ENCODE data around the gene LILRA5. TPM values are rescaled to one million over a fixed set of nuclear protein-coding genes. Genes with fewer than 3 reads are reported as not detected.
"Not testable (repeated sequence)": the region's sequence is repeated elsewhere in the genome, so short reads cannot be mapped to it uniquely, and the experiment has no call there.

Gene LILRA5
- polyA plus RNA-seq, 1 donor: 1.9 TPM

GRCh38 chr19:54285427-54286056, 27.4 kb downstream of the LILRA5 start:
- H3K27ac ChIP-seq (ENCODE audit: low read length); H3K27me3 ChIP-seq (ENCODE audit: control insufficient read depth, insufficient read depth, low read length); H3K36me3 ChIP-seq (ENCODE audit: control insufficient read depth, insufficient read depth, low read length); H3K4me3 ChIP-seq (ENCODE audit: low read length); H3K9me3 ChIP-seq (ENCODE audit: control insufficient read depth, low read depth, low read length); H3K4me1 ChIP-seq (ENCODE audit: control insufficient read depth, insufficient read depth, low read length); DNase-seq: not testable (repeated sequence)
- WGBS (ENCODE audit: insufficient coverage, low lambda C conversion rate): no CpG with 5 or more reads among the region's 12 CpGs

GRCh38 chr19:54282686-54283470, 30.1 kb downstream of the LILRA5 start:
- Histone ChIP-seq H3K27ac (ENCODE audit: low read length) (no peak overlapping the region), H3K27me3 (ENCODE audit: control insufficient read depth, insufficient read depth, low read length) (no peaks in the 10 kb centered on the region), H3K4me3 (ENCODE audit: low read length) (no peak overlapping the region)

GRCh38 chr19:54281729-54282075, 31.3 kb downstream of the LILRA5 start:
- no CpG with 5 or more reads among the region's 5 CpGs for WGBS (ENCODE audit: insufficient coverage, low lambda C conversion rate)
- not testable (repeated sequence) for DNase-seq; H3K27me3 ChIP-seq (ENCODE audit: control insufficient read depth, insufficient read depth, low read length)

More at GRCh38 chr19:54282686-54283470, 30.1 kb downstream of the LILRA5 start:
- no peaks in the 10 kb centered on the region for H3K36me3 ChIP-seq (ENCODE audit: control insufficient read depth, insufficient read depth, low read length)
- no peak for DNase-seq
- no peaks in the 10 kb centered on the region for H3K4me1 ChIP-seq (ENCODE audit: control insufficient read depth, insufficient read depth, low read length)
- no peaks in the 10 kb centered on the region for H3K9me3 ChIP-seq (ENCODE audit: control insufficient read depth, low read depth, low read length)
- WGBS (ENCODE audit: insufficient coverage, low lambda C conversion rate): no CpG with 5 or more reads among the region's 9 CpGs

GRCh38 chr19:54281007-54281728, 31.8 kb downstream of the LILRA5 start, which contains the start of gene LILRB2:
TSS of gene LILRB2 (minus strand) at chr19:54281110. CDS start at chr19:54280496, 614 bp downstream.
- H3K27ac ChIP-seq (ENCODE audit: low read length): no peak within 1 kb of the TSS
- H3K36me3 ChIP-seq (ENCODE audit: control insufficient read depth, insufficient read depth, low read length): no peaks in the 10 kb centered on the region
- WGBS (ENCODE audit: insufficient coverage, low lambda C conversion rate): 76% methylated on average over 2 of the region's 12 CpGs
- H3K9me3 ChIP-seq (ENCODE audit: control insufficient read depth, low read depth, low read length): no peaks in the 10 kb centered on the region
- H3K4me3 ChIP-seq (ENCODE audit: low read length): no peak within 1 kb of the TSS
- H3K4me1 ChIP-seq (ENCODE audit: control insufficient read depth, insufficient read depth, low read length): no peaks in the 10 kb centered on the region
- no peaks in the 10 kb centered on the region for H3K27me3 ChIP-seq (ENCODE audit: control insufficient read depth, insufficient read depth, low read length)
- DNase-seq: no peak

More at GRCh38 chr19:54281729-54282075, 31.3 kb downstream of the LILRA5 start:
- not testable (repeated sequence) for H3K4me3 ChIP-seq (ENCODE audit: low read length); H3K36me3 ChIP-seq (ENCODE audit: control insufficient read depth, insufficient read depth, low read length); H3K4me1 ChIP-seq (ENCODE audit: control insufficient read depth, insufficient read depth, low read length); H3K27ac ChIP-seq (ENCODE audit: low read length); H3K9me3 ChIP-seq (ENCODE audit: control insufficient read depth, low read depth, low read length)

- H3K4me3 ChIP-seq (ENCODE audit: low read length): not testable (repeated sequence)
Measured at GRCh38 chr19:54280441-54280840, 32.5 kb downstream of the LILRA5 start.

GRCh38 chr19:54280025-54280424, 32.9 kb downstream of the LILRA5 start:
- H3K27ac ChIP-seq (ENCODE audit: low read length): not testable (repeated sequence)

More at GRCh38 chr19:54280441-54280840, 32.5 kb downstream of the LILRA5 start:
- WGBS (ENCODE audit: insufficient coverage, low lambda C conversion rate): no CpG with 5 or more reads among the region's 10 CpGs
- H3K36me3 ChIP-seq (ENCODE audit: control insufficient read depth, insufficient read depth, low read length); H3K9me3 ChIP-seq (ENCODE audit: control insufficient read depth, low read depth, low read length); H3K4me1 ChIP-seq (ENCODE audit: control insufficient read depth, insufficient read depth, low read length); DNase-seq; H3K27me3 ChIP-seq (ENCODE audit: control insufficient read depth, insufficient read depth, low read length); H3K27ac ChIP-seq (ENCODE audit: low read length): not testable (repeated sequence)

GRCh38 chr19:54279406-54279962, 33.5 kb downstream of the LILRA5 start:
- no peaks in the 10 kb centered on the region for H3K4me1 ChIP-seq (ENCODE audit: control insufficient read depth, insufficient read depth, low read length)
- no peaks in the 10 kb centered on the region for H3K36me3 ChIP-seq (ENCODE audit: control insufficient read depth, insufficient read depth, low read length)
- H3K27ac ChIP-seq (ENCODE audit: low read length): no peak overlapping the region
- DNase-seq: no peak
- WGBS (ENCODE audit: insufficient coverage, low lambda C conversion rate): no CpG with 5 or more reads among the region's 18 CpGs
- no peak overlapping the region for H3K4me3 ChIP-seq (ENCODE audit: low read length)
- H3K9me3 ChIP-seq (ENCODE audit: control insufficient read depth, low read depth, low read length): no peaks in the 10 kb centered on the region
- H3K27me3 ChIP-seq (ENCODE audit: control insufficient read depth, insufficient read depth, low read length): no peaks in the 10 kb centered on the region

More at GRCh38 chr19:54280025-54280424, 32.9 kb downstream of the LILRA5 start:
- not testable (repeated sequence) for H3K4me1 ChIP-seq (ENCODE audit: control insufficient read depth, insufficient read depth, low read length); H3K4me3 ChIP-seq (ENCODE audit: low read length); H3K9me3 ChIP-seq (ENCODE audit: control insufficient read depth, low read depth, low read length); DNase-seq; H3K36me3 ChIP-seq (ENCODE audit: control insufficient read depth, insufficient read depth, low read length); H3K27me3 ChIP-seq (ENCODE audit: control insufficient read depth, insufficient read depth, low read length)
- WGBS (ENCODE audit: insufficient coverage, low lambda C conversion rate): no CpG with 5 or more reads among the region's 4 CpGs

GRCh38 chr19:54278571-54279195, 34.3 kb downstream of the LILRA5 start:
- H3K27me3 ChIP-seq (ENCODE audit: control insufficient read depth, insufficient read depth, low read length); H3K36me3 ChIP-seq (ENCODE audit: control insufficient read depth, insufficient read depth, low read length); H3K4me3 ChIP-seq (ENCODE audit: low read length); H3K9me3 ChIP-seq (ENCODE audit: control insufficient read depth, low read depth, low read length); H3K27ac ChIP-seq (ENCODE audit: low read length); H3K4me1 ChIP-seq (ENCODE audit: control insufficient read depth, insufficient read depth, low read length); DNase-seq: not testable (repeated sequence)
- no CpG with 5 or more reads among the region's 15 CpGs for WGBS (ENCODE audit: insufficient coverage, low lambda C conversion rate)

- not testable (repeated sequence) for H3K27ac ChIP-seq (ENCODE audit: low read length); H3K27me3 ChIP-seq (ENCODE audit: control insufficient read depth, insufficient read depth, low read length); H3K9me3 ChIP-seq (ENCODE audit: control insufficient read depth, low read depth, low read length); H3K4me3 ChIP-seq (ENCODE audit: low read length); H3K4me1 ChIP-seq (ENCODE audit: control insufficient read depth, insufficient read depth, low read length); DNase-seq; H3K36me3 ChIP-seq (ENCODE audit: control insufficient read depth, insufficient read depth, low read length)
- no CpG with 5 or more reads among the region's 13 CpGs for WGBS (ENCODE audit: insufficient coverage, low lambda C conversion rate)
Measured at GRCh38 chr19:54278056-54278455, 34.9 kb downstream of the LILRA5 start.

- H3K27me3 ChIP-seq (ENCODE audit: control insufficient read depth, insufficient read depth, low read length): not testable (repeated sequence)
- no CpG with 5 or more reads among the region's 15 CpGs for WGBS (ENCODE audit: insufficient coverage, low lambda C conversion rate)
Measured at GRCh38 chr19:54277111-54277615, 35.8 kb downstream of the LILRA5 start.

More at GRCh38 chr19:54277111-54277615, 35.8 kb downstream of the LILRA5 start:
- DNase-seq; H3K9me3 ChIP-seq (ENCODE audit: control insufficient read depth, low read depth, low read length); H3K4me1 ChIP-seq (ENCODE audit: control insufficient read depth, insufficient read depth, low read length); H3K27ac ChIP-seq (ENCODE audit: low read length); H3K4me3 ChIP-seq (ENCODE audit: low read length); H3K36me3 ChIP-seq (ENCODE audit: control insufficient read depth, insufficient read depth, low read length): not testable (repeated sequence)

All from large intestine (tissue), 3 donors.